ENCODE measurements around the gene TSTD1.

DNA sequence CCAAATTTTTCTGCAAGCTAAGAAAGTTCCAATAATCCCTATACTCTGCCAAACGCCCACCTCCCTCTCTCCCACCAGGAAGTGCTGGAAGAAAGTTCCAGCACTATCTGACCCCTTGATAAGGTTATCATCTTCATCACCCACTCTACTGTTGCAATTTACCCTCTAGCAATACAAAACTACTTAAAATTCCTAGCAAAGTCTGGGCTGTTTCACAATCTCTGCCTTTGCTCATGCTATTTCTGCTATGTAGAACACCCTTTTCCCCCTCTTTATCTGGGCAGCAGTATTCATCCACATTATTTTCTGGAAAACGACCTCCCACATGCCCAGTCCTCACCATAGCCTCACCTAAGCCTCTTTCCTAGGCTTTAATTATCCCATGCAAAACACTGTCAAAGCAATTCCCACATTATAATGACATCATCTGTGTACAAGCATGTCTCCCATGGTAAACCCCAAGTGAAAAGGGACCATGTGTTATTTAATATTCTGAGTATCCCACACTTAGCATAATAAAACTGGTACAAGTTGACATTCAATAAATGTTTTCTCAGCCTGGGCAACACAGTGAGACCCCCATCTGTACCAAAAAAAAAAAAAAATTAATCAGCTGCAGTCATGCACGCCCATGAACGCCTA is 29.8 kb downstream of the TSTD1 start:
- no peak for TF ChIP-seq EZH2 (IDR thresholded peaks at IDR 0.05; ENCODE audit: borderline replicate concordance)
- TF ChIP-seq, protein P1, sequence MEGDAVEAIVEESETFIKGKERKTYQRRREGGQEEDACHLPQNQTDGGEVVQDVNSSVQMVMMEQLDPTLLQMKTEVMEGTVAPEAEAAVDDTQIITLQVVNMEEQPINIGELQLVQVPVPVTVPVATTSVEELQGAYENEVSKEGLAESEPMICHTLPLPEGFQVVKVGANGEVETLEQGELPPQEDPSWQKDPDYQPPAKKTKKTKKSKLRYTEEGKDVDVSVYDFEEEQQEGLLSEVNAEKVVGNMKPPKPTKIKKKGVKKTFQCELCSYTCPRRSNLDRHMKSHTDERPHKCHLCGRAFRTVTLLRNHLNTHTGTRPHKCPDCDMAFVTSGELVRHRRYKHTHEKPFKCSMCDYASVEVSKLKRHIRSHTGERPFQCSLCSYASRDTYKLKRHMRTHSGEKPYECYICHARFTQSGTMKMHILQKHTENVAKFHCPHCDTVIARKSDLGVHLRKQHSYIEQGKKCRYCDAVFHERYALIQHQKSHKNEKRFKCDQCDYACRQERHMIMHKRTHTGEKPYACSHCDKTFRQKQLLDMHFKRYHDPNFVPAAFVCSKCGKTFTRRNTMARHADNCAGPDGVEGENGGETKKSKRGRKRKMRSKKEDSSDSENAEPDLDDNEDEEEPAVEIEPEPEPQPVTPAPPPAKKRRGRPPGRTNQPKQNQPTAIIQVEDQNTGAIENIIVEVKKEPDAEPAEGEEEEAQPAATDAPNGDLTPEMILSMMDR (IDR thresholded peaks at IDR 0.05; ENCODE audit: poor library complexity) = no peak

Data from hepatocyte (in vitro differentiated cells).